CD4-positive, alpha-beta T cell treated with Interferon alpha-2 for 1 hour (primary cell): ENCODE results near the gene SELENOM.
"Not testable (repeated sequence)": the region's sequence is repeated elsewhere in the genome, so short reads cannot be mapped to it uniquely, and the experiment has no call there.

Experiments used
- DNase-seq, 2 donors: peaks; one replicate each; pipeline ENCODE4 v3.0.0-alpha.2; 2020 to 2022

The SELENOM gene

DNA sequence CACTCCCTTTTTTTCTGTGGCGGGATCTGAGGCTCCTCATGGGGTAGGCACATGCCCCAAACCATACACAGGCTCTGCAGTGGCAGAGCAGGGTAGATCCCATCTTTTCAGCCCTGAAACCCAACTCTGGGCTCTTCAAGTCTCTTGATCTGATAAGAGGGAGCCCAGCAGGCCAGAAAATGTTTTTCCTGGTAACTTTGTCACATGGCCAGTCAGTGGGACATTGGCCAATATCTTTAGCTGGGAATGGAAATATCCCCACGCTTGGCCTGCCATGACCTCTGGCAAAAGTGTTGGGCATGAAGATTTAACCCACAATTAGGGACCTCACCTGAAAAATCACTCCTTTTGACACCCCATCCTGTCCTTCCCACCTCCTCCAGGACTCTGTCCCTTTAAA is 23.5 kb upstream of the SELENOM start:
- no peak for DNase-seq

DNA sequence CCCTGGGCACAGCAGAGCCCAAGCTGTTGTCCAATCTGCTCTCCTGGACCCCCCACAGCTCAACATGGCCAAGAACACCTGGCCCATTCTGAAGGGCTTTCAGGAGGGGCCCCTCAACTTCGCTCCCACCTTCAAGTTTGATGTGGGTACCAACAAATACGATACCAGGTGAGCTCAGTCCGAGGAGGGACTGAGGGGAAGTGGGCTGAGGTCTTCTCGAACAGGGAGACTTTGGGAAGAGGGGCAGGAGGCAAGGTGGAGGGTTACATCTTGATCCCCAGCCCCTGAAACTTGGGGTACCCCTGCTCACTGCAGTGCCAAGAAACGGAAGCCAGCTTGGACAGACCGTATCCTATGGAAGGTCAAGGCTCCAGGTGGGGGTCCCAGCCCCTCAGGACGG is 20.8 kb upstream of the SELENOM start:
- DNase-seq: no peak

GRCh38 chr22:31127181-31127772 is 19.9 kb upstream of the SELENOM start:
- no peak for DNase-seq

DNA sequence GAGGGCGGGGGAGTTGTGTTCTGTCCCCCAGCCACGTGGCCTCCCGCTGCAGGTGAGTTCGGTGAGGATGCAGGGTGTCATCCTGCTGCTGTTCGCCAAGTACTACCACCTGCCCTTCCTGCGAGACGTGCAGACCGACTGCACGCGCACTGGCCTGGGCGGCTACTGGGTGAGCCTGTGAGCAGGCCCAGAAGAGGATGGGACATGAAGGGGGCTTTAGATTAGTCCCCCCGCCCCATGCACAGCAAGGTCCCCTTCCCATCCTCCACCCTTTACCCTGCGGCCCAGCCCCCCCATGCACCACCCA is 19.5 kb upstream of the SELENOM start:
- no peak for DNase-seq

GRCh38 chr22:31126128-31126868 is 18.9 kb upstream of the SELENOM start:
- DNase-seq: no peak

DNA sequence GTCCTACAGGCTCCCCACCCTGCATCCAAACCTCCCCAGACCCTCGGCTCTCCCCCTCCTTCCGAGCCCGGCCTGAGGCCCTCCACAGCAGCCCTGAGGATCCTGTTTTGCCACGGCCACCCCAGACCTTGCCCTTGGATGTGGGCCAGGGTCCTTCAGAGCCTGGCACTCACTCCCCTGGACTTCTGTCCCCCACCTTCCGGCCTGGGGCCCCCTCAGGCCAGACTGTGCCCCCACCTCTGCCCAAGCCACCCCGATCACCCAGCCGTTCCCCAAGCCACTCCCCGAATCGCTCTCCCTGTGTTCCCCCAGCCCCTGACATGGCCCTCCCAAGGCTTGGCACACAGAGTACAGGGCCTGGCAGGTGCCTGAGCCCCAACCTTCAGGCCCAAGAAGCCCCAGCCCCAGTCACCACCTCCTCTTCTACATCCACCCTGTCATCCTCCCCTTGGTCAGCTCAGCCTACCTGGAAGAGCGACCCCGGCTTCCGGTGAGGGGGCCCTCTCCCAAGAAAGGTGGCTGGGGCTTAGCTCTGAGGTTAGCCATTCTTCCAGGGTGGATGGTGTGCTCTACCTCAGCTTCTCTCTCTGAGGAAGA is 18.3 kb upstream of the SELENOM start:
- no peak for DNase-seq

- no peak for DNase-seq
Observed at GRCh38 chr22:31124811-31125465, 17.6 kb upstream of the SELENOM start.

DNA sequence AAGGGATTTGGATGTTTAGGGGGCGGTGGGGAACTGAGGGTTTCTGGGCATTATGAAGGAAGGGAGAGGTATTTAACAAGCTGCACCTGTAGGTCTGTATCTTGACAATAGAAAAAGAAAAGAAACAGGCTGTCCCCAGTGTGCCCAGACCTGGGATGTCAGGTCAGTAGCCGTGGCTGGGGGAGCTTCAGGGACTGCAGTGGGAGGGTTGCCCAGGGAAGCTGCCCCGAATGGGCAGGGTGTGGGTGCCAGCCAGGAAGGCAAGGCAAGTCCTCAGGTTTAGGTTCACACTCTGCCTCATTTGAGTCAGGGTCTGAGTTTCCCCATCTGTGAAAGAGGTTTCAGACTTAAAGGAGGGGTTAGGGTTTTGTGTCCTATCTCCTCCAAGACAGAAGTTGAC is 16.9 kb upstream of the SELENOM start:
- no peak for DNase-seq

- DNase-seq: no peak
Observed at GRCh38 chr22:31123292-31123602, 15.9 kb upstream of the SELENOM start.

DNA sequence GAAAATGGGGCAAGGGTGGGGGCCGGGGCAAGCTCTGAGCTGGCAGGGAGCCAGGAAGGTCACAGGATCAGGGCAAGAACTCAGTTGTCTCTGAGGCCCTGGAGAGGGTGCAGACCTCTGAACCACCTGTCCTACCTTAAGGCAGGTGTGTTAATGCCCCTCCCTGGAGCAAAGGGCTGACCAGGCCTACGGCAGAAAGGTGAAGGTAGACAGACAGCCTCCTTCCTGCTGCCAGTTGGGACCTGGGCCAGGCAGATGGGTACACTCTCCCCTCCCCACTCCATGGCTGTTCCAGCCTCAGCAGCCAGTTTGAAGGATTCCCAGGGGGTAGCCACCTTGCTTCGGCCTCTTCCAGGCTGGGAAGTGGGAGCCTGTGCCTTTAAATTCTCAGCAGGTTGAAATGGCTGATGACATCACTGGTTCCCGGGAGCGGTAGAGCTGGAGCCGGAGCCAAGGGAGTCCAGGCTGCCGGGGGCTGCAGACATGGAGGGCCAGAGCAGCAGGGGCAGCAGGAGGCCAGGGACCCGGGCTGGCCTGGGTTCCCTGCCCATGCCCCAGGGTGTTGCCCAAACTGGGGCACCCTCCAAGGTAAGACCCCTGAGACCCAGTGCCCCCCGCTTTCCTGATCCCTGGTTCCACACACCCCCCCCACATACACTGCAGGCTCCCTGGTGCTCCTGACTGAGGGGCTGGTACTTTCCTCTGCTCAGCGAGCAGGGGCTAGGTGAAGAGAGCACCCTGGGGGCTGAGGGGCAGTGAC is 15.3 kb upstream of the SELENOM start, which contains the start of gene INPP5J:
Gene INPP5J, plus strand, starts transcription at position 435 of the 760 bp plus-strand sequence. Its CDS starts 49 bp downstream, at position 484.
- no peak for DNase-seq

- DNase-seq: no peak
Observed at GRCh38 chr22:31122196-31122531, 14.8 kb upstream of the SELENOM start.

DNA sequence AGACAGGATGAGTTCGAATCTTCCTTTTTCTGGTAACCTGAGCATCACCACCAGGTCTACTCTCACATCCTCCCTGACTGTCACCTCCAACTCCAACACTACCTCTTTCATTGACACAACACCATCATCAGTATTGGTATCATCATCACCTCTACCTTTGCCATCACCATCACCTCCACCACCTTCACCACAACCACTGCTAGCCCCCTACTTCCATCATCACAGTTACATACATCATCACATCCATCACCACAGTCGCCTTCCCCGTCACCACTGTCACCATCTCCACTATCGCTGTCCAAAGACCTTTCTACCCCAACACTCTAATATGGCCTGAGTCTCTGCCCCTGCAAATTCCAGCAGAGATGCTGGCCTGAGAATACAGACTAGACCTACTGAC is 14.0 kb upstream of the SELENOM start:
- no peak for DNase-seq

DNA sequence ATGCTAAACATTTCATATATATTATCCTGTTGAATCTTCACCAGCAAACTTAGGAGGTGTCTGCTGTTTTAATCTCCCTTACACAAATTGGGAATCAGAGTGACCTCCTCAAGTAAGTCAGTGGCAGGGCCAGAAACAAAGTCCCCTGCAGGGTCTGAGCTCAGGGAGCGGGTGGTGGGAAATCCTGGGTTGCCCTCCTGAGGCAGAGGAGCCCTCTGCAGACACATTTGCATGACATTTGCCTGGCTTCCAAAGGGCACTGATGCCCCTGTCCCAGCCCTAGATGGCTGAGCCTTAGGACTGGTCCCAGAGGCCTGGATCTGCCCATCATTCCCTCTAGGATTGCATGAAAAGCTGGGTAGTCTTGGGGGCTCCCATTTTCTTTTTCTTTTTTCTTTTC is 13.3 kb upstream of the SELENOM start:
- DNase-seq: no peak

GRCh38 chr22:31120230-31120629 is 12.9 kb upstream of the SELENOM start:
- no peak for DNase-seq

GRCh38 chr22:31119026-31119717 is 11.8 kb upstream of the SELENOM start:
- no peak for DNase-seq

- DNase-seq: no peak
Observed at GRCh38 chr22:31118046-31118820, 10.9 kb upstream of the SELENOM start.

DNA sequence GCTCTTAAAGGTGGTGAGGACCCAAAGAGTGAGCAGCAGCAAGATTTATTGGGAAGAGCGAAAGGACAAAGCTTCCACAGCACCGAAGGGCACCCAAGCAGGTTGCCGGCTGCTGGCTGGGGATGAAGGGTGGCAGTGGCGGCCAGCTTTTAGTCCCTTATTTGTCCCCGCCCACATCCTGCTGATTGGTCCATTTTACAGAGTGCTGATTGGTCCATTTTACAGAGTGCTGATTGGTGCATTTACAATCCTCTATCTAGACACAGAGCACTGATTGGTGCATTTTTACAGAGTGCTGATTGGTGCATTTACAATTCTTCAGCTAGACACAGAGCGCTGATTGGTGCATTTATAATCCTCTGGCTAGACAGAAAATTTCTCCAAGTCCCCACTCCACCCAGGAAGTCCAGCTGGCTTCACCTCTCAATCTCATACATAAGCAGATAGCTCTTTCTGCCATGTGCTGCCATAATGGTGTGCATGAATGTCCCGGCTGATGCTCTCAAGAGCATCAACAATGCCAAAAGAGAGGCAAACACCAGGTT is 5.3 kb upstream of the SELENOM start:
- DNase-seq: not testable (repeated sequence)

- DNase-seq: no peak
Observed at GRCh38 chr22:31107894-31108218, 488 bp upstream of the SELENOM start.

- DNase-seq: no peak
Observed at GRCh38 chr22:31106731-31107177, 614 bp downstream of the SELENOM start.

GRCh38 chr22:31106001-31106571 is 1.3 kb downstream of the SELENOM start:
- no peak for DNase-seq

GRCh38 chr22:31105282-31105929 is 2.0 kb downstream of the SELENOM start:
- no peak for DNase-seq
